SK-N-SH (cell line): ENCODE data around the gene CHAC2. TPM values are rescaled to one million over a fixed set of nuclear protein-coding genes. Genes with fewer than 3 reads are reported as not detected.

Source experiments
- CTCF ChIA-PET: fragments of 300-600, 350-600 bp; formaldehyde crosslinking; extraction: SDS; loops from one replicate; lab custom pipeline; 2021; lab: Yijun Ruan, JAX
- POLR2A ChIA-PET: fragments of 350-600 bp; sonication (Branson Sonifier 250); formaldehyde crosslinking; extraction: SDS; loops from one replicate; lab custom pipeline; 2020; ENCODE audit warnings: antibody characterized with exemption, inconsistent platforms; lab: Yijun Ruan, JAX
- DNase-seq: peaks from one replicate; pipeline ENCODE4 v3.0.0; 2012
- H2AFZ ChIP-seq: fragments of 200-600 bp; sonication (generic); 2 replicates; pipeline ENCODE4 v1.8.1; 2016; ENCODE audit warnings: antibody characterized with exemption, mild to moderate bottlenecking, low read depth
- H3F3A ChIP-seq: fragments of 200-600 bp; sonication (generic); replicated peaks from 2 replicates; pipeline ENCODE3; 2016; ENCODE audit warnings: antibody characterized with exemption, mild to moderate bottlenecking; ENCODE audit not compliant: insufficient read depth
- H3K27ac ChIP-seq, 2 experiments: fragments of 200-500 bp in 1 of 2; fragments of 200-600 bp in 1 of 2; sonication (Bioruptor generic) in 1 of 2; sonication (generic), shearing (Covaris generic) in 1 of 2; 2 replicates each; pipeline versions ENCODE4 v1.5.1 to v1.6.1; 2014 to 2016; ENCODE audit warnings: low read depth in 2 of 2, inconsistent platforms in 1 of 2, low read length in 1 of 2, mild to moderate bottlenecking in 1 of 2, mixed read lengths in 1 of 2
- H3K27me3 ChIP-seq: fragments of 200-600 bp; sonication (generic), shearing (Covaris generic); 2 replicates; pipeline ENCODE4 v1.6.1; 2016; ENCODE audit warnings: mixed run types; ENCODE audit not compliant: insufficient read depth
- H3K36me3 ChIP-seq, 2 experiments: fragments of 200-500 bp in 1 of 2; fragments of 200-600 bp in 1 of 2; sonication (Bioruptor generic) in 1 of 2; sonication (generic) in 1 of 2; replicated peaks in 1 of 2; 2 replicates each; pipeline versions ENCODE3 to v1.5.1; 2014 to 2016; ENCODE audit warnings: low read length in 1 of 2, mild to moderate bottlenecking in 1 of 2; ENCODE audit not compliant: insufficient read depth in 2 of 2, control insufficient read depth in 1 of 2
- H3K4me1 ChIP-seq, 2 experiments: fragments of 200-500 bp in 1 of 2; fragments of 200-600 bp in 1 of 2; sonication (Bioruptor generic) in 1 of 2; sonication (generic), shearing (Covaris generic) in 1 of 2; 2 replicates each; pipeline versions ENCODE4 v1.5.1 to v1.6.1; 2014 to 2016; ENCODE audit warnings: low read depth in 1 of 2, low read length in 1 of 2, mixed run types in 1 of 2; ENCODE audit not compliant: insufficient read depth in 2 of 2, control insufficient read depth in 1 of 2
- H3K4me2 ChIP-seq: fragments of 200-600 bp; sonication (generic), shearing (Covaris generic); 2 replicates; pipeline ENCODE4 v1.6.1; 2017; ENCODE audit warnings: mixed run types
- H3K4me3 ChIP-seq, 2 experiments: fragments of 200-500 bp in 1 of 2; fragments of 200-600 bp in 1 of 2; sonication (Bioruptor generic) in 1 of 2; sonication (generic), shearing (Covaris generic) in 1 of 2; 2 replicates each; pipeline versions ENCODE4 v1.5.1 to v1.8.1; 2014 to 2016; ENCODE audit warnings: low read depth in 2 of 2, inconsistent platforms in 1 of 2, low read length in 1 of 2, mild to moderate bottlenecking in 1 of 2, mixed read lengths in 1 of 2, moderate library complexity in 1 of 2
- H3K79me2 ChIP-seq: fragments of 200-600 bp; sonication (generic); 2 replicates; pipeline ENCODE4 v1.8.1; 2017; ENCODE audit warnings: mild to moderate bottlenecking; ENCODE audit not compliant: insufficient read depth
- H3K9ac ChIP-seq: fragments of 200-600 bp; sonication (generic); 2 replicates; pipeline ENCODE4 v1.6.1; 2017; ENCODE audit warnings: mixed run types
- H3K9me2 ChIP-seq: fragments of 200-600 bp; sonication (generic); 2 replicates; pipeline ENCODE4 v1.6.1; 2017; ENCODE audit warnings: mixed run types
- H3K9me3 ChIP-seq: fragments of 200-600 bp; sonication (generic); 2 replicates; pipeline ENCODE4 v1.6.1; 2017; ENCODE audit warnings: mixed run types, mild to moderate bottlenecking, moderate library complexity
- H4K20me1 ChIP-seq: fragments of 200-600 bp; sonication (generic); 2 replicates; pipeline ENCODE4 v1.6.1; 2017; ENCODE audit warnings: mild to moderate bottlenecking, mixed run types; ENCODE audit not compliant: insufficient read depth
- CHD2 ChIP-seq: fragments of 150-350 bp; IDR thresholded peaks from 2 replicates; pipeline ENCODE4 v1.6.1; 2018; ENCODE audit warnings: low read length; ENCODE audit not compliant: partially characterized antibody
- ELF1 ChIP-seq: IDR thresholded peaks from 2 replicates; pipeline ENCODE4 v1.4.0; 2012
- FOSL2 ChIP-seq: IDR thresholded peaks from 2 replicates; pipeline ENCODE4 v1.4.0; 2012; ENCODE audit warnings: low read depth, mild to moderate bottlenecking, moderate library complexity, borderline replicate concordance
- GABPA ChIP-seq: IDR thresholded peaks from 2 replicates; pipeline ENCODE4 v1.4.0; 2012; ENCODE audit warnings: low read depth, mild to moderate bottlenecking
- IRF3 ChIP-seq: fragments of 150-350 bp; IDR thresholded peaks from 2 replicates; pipeline ENCODE4 v1.6.1; 2016; ENCODE audit warnings: mild to moderate bottlenecking, low read depth, low read length
- JUND ChIP-seq: IDR thresholded peaks from 2 replicates; pipeline ENCODE4 v1.4.0; 2012
- MEF2A ChIP-seq: IDR thresholded peaks from 2 replicates; pipeline ENCODE4 v1.4.0; 2012; ENCODE audit warnings: low read depth, borderline replicate concordance
- MXI1 ChIP-seq: IDR thresholded peaks from 2 replicates; pipeline ENCODE4 v1.6.1; 2012; ENCODE audit warnings: mild to moderate bottlenecking, low read depth, low read length, improper control_type of control experiment
- NRF1 ChIP-seq: IDR thresholded peaks from 2 replicates; pipeline ENCODE4 v1.6.1; 2012; ENCODE audit warnings: low read depth, mild to moderate bottlenecking, low read length
- RAD21 ChIP-seq: IDR thresholded peaks from 2 replicates; pipeline ENCODE4 v1.6.1; 2012; ENCODE audit warnings: mild to moderate bottlenecking, low read length
- RCOR1 ChIP-seq: fragments of 150-350 bp; IDR thresholded peaks from 2 replicates; pipeline ENCODE4 v1.6.1; 2017; ENCODE audit warnings: antibody characterized with exemption, low read length
- REST ChIP-seq: IDR thresholded peaks from 2 replicates; pipeline ENCODE4 v1.6.1; 2012; ENCODE audit warnings: mild to moderate bottlenecking, low read depth, low read length, moderate library complexity
- RFX5 ChIP-seq: IDR thresholded peaks from 2 replicates; pipeline ENCODE4 v1.6.1; 2012; ENCODE audit warnings: mild to moderate bottlenecking, improper control_type of control experiment, low read length
- RXRA ChIP-seq: IDR thresholded peaks from 2 replicates; pipeline ENCODE4 v1.4.0; 2012; ENCODE audit warnings: low read depth, mild to moderate bottlenecking, borderline replicate concordance
- TAF1 ChIP-seq: IDR thresholded peaks from 2 replicates; pipeline ENCODE4 v1.6.1; 2012; ENCODE audit warnings: low read depth, mild to moderate bottlenecking, low read length, moderate library complexity, borderline replicate concordance
- TCF12 ChIP-seq: IDR thresholded peaks from 2 replicates; pipeline ENCODE4 v1.4.0; 2012
- WGBS: methylation state at CpG from one replicate; pipeline ENCODE4 v1.1.6; 2017; ENCODE audit warnings: low lambda C conversion rate; 5-methylcytosine and 5-hydroxymethylcytosine counted together
- polyA plus RNA-seq, 3 experiments: library from polyadenylated mRNA; depleted of rRNA; stranded (reverse); fragments of >200 nt; gene quantifications; 2 replicates each; pipeline ENCODE4 v1.2.3, GENCODE V29; 2012
- TF ChIP-seq, protein P1 (sequence below): fragments of 150-350 bp; IDR thresholded peaks from 2 replicates; pipeline ENCODE4 v1.6.1; 2017; ENCODE audit warnings: antibody characterized with exemption, low read length, low read depth, borderline replicate concordance
- TF ChIP-seq, protein P2 (sequence below): IDR thresholded peaks from 2 replicates; pipeline ENCODE4 v1.4.0; 2012; ENCODE audit warnings: low read depth

Gene CHAC2
- polyA plus RNA-seq, 1 of the 3 experiments (the other 2 are of a cell fraction) = 2.1 TPM

GRCh38 chr2:53752385-53752784 lies 15.2 kb upstream of the CHAC2 start:
- WGBS = 94% methylated on average over 4 of the region's 4 CpGs
- CTCF ChIA-PET = no interaction called here

GRCh38 chr2:53753041-53753440 lies 14.6 kb upstream of the CHAC2 start:
- CTCF ChIA-PET = no interaction called here
- Histone ChIP-seq H3K27me3 (no peaks in the 10 kb centered on the region), H3K36me3 (peaks cover 18 to 27% of the 10 kb centered on the region in 2 experiments), H3K9ac (no peak overlapping the region), H3F3A (peaks cover 15% of the 10 kb centered on the region), H3K27ac (no peak overlapping the region), H3K4me1 (peaks cover 0 to 5% of the 10 kb centered on the region in 2 experiments; a peak in 1 of 4 replicates), H3K9me2 (no peaks in the 10 kb centered on the region), H3K9me3 (no peaks in the 10 kb centered on the region), H3K79me2 (peaks cover 2% of the 10 kb centered on the region; the same call in 1 of the 2 replicates), H2AFZ (no peak overlapping the region), H3K4me2 (no peak overlapping the region), H3K4me3 (no peak overlapping the region), H4K20me1 (no peaks in the 10 kb centered on the region)
- POLR2A ChIA-PET = no interaction called here
- DNase-seq = no peak
- no peak for TF ChIP-seq MEF2A
- TF ChIP-seq, protein P1, sequence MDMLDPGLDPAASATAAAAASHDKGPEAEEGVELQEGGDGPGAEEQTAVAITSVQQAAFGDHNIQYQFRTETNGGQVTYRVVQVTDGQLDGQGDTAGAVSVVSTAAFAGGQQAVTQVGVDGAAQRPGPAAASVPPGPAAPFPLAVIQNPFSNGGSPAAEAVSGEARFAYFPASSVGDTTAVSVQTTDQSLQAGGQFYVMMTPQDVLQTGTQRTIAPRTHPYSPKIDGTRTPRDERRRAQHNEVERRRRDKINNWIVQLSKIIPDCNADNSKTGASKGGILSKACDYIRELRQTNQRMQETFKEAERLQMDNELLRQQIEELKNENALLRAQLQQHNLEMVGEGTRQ = no peak
- TF ChIP-seq JUND = no peak
- TF ChIP-seq IRF3 = no peak

More at GRCh38 chr2:53752385-53752784, 15.2 kb upstream of the CHAC2 start:
- Histone ChIP-seq H3K4me3 (no peak overlapping the region), H3K4me2 (no peak overlapping the region), H2AFZ (no peak overlapping the region), H3K27ac (0 out of 4 replicates have a peak overlapping the region, but pooled peaks of 1 of the 2 experiments have one; percentile 31), H3K79me2 (peaks cover 2% of the 10 kb centered on the region; the same call in 1 of the 2 replicates), H3K9me2 (no peaks in the 10 kb centered on the region), H3F3A (peaks cover 15% of the 10 kb centered on the region), H4K20me1 (no peaks in the 10 kb centered on the region), H3K4me1 (peaks cover 0 to 5% of the 10 kb centered on the region in 2 experiments; a peak in 1 of 4 replicates), H3K36me3 (peaks cover 23 to 34% of the 10 kb centered on the region in 2 experiments), H3K9me3 (no peaks in the 10 kb centered on the region), H3K9ac (no peak overlapping the region), H3K27me3 (no peaks in the 10 kb centered on the region)
- TF ChIP-seq FOSL2 = no peak
- no peak for TF ChIP-seq RAD21
- no peak for TF ChIP-seq NRF1
- no peak for TF ChIP-seq TCF12
- TF ChIP-seq RCOR1 = no peak
- DNase-seq = no peak
- POLR2A ChIA-PET = no interaction called here

DNA sequence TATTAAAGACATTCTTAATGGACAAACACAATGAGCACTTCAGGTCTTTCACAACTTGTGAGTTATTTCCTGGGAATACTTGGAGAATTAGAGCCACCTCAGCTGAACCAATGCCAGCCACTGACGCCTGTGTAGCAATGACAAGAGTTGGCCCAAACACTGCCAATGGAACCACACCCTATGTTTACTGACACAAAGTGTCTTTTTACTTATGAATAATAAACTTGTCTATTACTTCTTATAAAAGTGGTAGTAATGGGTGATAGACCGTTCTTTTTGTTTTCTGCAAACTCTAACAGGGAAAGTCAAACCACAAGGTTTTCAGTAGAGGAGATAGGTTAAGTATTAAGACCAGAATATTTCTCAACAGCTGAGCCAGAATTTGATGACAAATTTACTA lies 12.5 kb upstream of the CHAC2 start:
- no peak for DNase-seq

More for the DNA sequence above, 12.5 kb upstream of the CHAC2 start:
- POLR2A ChIA-PET = no interaction called here
- peaks cover 15% of the 10 kb centered on the region for H3F3A ChIP-seq
- H3K9me3 ChIP-seq = no peaks in the 10 kb centered on the region
- CTCF ChIA-PET = no interaction called here
- H3K27ac ChIP-seq = no peak overlapping the region
- H4K20me1 ChIP-seq = no peaks in the 10 kb centered on the region
- H3K4me3 ChIP-seq = no peak overlapping the region
- H3K4me1 ChIP-seq = peaks cover 0 to 5% of the 10 kb centered on the region in 2 experiments; a peak in 1 of 4 replicates
- no peaks in the 10 kb centered on the region for H3K27me3 ChIP-seq
- peaks cover 2% of the 10 kb centered on the region; the same call in 1 of the 2 replicates for H3K79me2 ChIP-seq
- H2AFZ ChIP-seq = no peak overlapping the region
- H3K4me2 ChIP-seq = no peak overlapping the region
- TF ChIP-seq RAD21 (no peak), TAF1 (no peak), REST (no peak), FOSL2 (no peak), GABPA (no peak), RXRA (no peak), MXI1 (no peak), CHD2 (no peak), RFX5 (no peak), ELF1 (no peak), MEF2A (no peak)
- TF ChIP-seq, protein P2, sequence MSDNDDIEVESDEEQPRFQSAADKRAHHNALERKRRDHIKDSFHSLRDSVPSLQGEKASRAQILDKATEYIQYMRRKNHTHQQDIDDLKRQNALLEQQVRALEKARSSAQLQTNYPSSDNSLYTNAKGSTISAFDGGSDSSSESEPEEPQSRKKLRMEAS = no peak
- no peak overlapping the region for H3K9ac ChIP-seq
- 86% methylated on average over 2 of the region's 2 CpGs for WGBS
- H3K36me3 ChIP-seq = peaks cover 8 to 14% of the 10 kb centered on the region in 2 experiments
- H3K9me2 ChIP-seq = no peaks in the 10 kb centered on the region
